Hepatocyte (in vitro differentiated cells): ENCODE measurements around the gene MRTFA. TPM values are rescaled to one million over a fixed set of nuclear protein-coding genes. Genes with fewer than 3 reads are reported as not detected.

Experiments
- DNase-seq: peaks from one replicate; pipeline ENCODE4 v3.0.0-alpha.2; 2016; ENCODE audit warnings: low spot score
- H2AFZ ChIP-seq: fragments of 200-600 bp; sonication (generic); 2 replicates; pipeline ENCODE4 v1.6.0; 2016; ENCODE audit warnings: antibody characterized with exemption, mild to moderate bottlenecking
- H3K27ac ChIP-seq: fragments of 200-600 bp; sonication (generic); 2 replicates; pipeline ENCODE4 v1.5.1; 2016; ENCODE audit warnings: mild to moderate bottlenecking
- H3K27me3 ChIP-seq: fragments of 200-600 bp; sonication (generic); 2 replicates; pipeline ENCODE4 v1.6.1; 2016
- H3K36me3 ChIP-seq: fragments of 200-600 bp; sonication (generic); replicated peaks from 2 replicates; pipeline ENCODE4 v1.5.1; 2016; ENCODE audit warnings: low read depth; ENCODE audit not compliant: insufficient read depth
- H3K4me1 ChIP-seq: fragments of 200-600 bp; sonication (generic); 2 replicates; pipeline ENCODE4 v1.5.1; 2016; ENCODE audit warnings: mild to moderate bottlenecking, moderate library complexity; ENCODE audit not compliant: insufficient read depth
- H3K4me2 ChIP-seq: fragments of 200-600 bp; sonication (generic); 2 replicates; pipeline ENCODE4 v1.6.0; 2016
- H3K4me3 ChIP-seq: fragments of 200-600 bp; sonication (generic); 2 replicates; pipeline ENCODE4 v1.5.1; 2016; ENCODE audit warnings: mild to moderate bottlenecking
- H3K79me2 ChIP-seq: fragments of 200-600 bp; sonication (generic); 2 replicates; pipeline ENCODE4 v1.6.0; 2017; ENCODE audit warnings: mild to moderate bottlenecking
- H3K9me2 ChIP-seq: fragments of 200-600 bp; sonication (generic); replicated peaks from 2 replicates; pipeline ENCODE4 v1.6.0; 2017; ENCODE audit warnings: mild to moderate bottlenecking; ENCODE audit not compliant: insufficient read depth
- H3K9me3 ChIP-seq: fragments of 200-600 bp; sonication (generic); 2 replicates; pipeline ENCODE4 v1.5.1; 2016; ENCODE audit warnings: low read depth, mild to moderate bottlenecking
- H4K20me1 ChIP-seq: fragments of 200-600 bp; sonication (generic); 2 replicates; pipeline ENCODE4 v1.6.0; 2016; ENCODE audit warnings: mild to moderate bottlenecking; ENCODE audit not compliant: insufficient read depth, poor library complexity, severe bottlenecking
- EZH2 ChIP-seq: fragments of 200-600 bp; sonication (generic); IDR thresholded peaks from 2 replicates; pipeline ENCODE4 v1.6.1; 2016; ENCODE audit warnings: antibody characterized with exemption, mild to moderate bottlenecking, borderline replicate concordance
- EZH2phosphoT487 ChIP-seq: fragments of 200-600 bp; sonication (generic); IDR thresholded peaks from one replicate; pipeline ENCODE4 v1.6.1; 2018; ENCODE audit warnings: antibody characterized with exemption, mild to moderate bottlenecking, low read depth, moderate library complexity; ENCODE audit not compliant: unreplicated experiment, severe bottlenecking
- WGBS: methylation state at CpG from one replicate; pipeline ENCODE4 v1.1.6; 2016; ENCODE audit warnings: low lambda C conversion rate; ENCODE audit errors: missing lambda C conversion rate; 5-methylcytosine and 5-hydroxymethylcytosine counted together
- polyA plus RNA-seq: library from polyadenylated mRNA; unstranded; fragments of >200 nt; fragmentation: Nextera tagmentation; extraction: Ambion mirVana; gene quantifications from 2 replicates; pipeline ENCODE4 v1.2.1, GENCODE V29; 2016
- total RNA-seq: library from RNA; depleted of rRNA; stranded (reverse); fragments of >200 nt; gene quantifications from 2 replicates; pipeline ENCODE4 v1.2.3, GENCODE V29; 2014
- TF ChIP-seq, protein P1 (sequence below): fragments of 200-600 bp; sonication (generic); IDR thresholded peaks from 2 replicates; pipeline ENCODE4 v1.5.1; 2016; ENCODE audit warnings: antibody characterized with exemption, mild to moderate bottlenecking; ENCODE audit not compliant: poor library complexity

The MRTFA gene
- total and polyA plus RNA-seq, 2 experiments from 2014 or later = 19.0 to 29.7 TPM

- no peak overlapping the region for H2AFZ ChIP-seq
- no peak overlapping the region for H3K27ac ChIP-seq
- H3K27me3 ChIP-seq = no peaks in the 10 kb centered on the region
- no peaks in the 10 kb centered on the region for H3K36me3 ChIP-seq
- no peaks in the 10 kb centered on the region for H3K9me3 ChIP-seq
- H3K79me2 ChIP-seq = no peaks in the 10 kb centered on the region
- H3K4me1 ChIP-seq = no peaks in the 10 kb centered on the region
- no peak overlapping the region for H3K4me3 ChIP-seq
- 89% methylated on average over 8 of the region's 8 CpGs for WGBS
- H3K9me2 ChIP-seq = no peaks in the 10 kb centered on the region
- no peak for DNase-seq
- H4K20me1 ChIP-seq = no peaks in the 10 kb centered on the region
- TF ChIP-seq, protein P1, sequence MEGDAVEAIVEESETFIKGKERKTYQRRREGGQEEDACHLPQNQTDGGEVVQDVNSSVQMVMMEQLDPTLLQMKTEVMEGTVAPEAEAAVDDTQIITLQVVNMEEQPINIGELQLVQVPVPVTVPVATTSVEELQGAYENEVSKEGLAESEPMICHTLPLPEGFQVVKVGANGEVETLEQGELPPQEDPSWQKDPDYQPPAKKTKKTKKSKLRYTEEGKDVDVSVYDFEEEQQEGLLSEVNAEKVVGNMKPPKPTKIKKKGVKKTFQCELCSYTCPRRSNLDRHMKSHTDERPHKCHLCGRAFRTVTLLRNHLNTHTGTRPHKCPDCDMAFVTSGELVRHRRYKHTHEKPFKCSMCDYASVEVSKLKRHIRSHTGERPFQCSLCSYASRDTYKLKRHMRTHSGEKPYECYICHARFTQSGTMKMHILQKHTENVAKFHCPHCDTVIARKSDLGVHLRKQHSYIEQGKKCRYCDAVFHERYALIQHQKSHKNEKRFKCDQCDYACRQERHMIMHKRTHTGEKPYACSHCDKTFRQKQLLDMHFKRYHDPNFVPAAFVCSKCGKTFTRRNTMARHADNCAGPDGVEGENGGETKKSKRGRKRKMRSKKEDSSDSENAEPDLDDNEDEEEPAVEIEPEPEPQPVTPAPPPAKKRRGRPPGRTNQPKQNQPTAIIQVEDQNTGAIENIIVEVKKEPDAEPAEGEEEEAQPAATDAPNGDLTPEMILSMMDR = no peak
- no peak for TF ChIP-seq EZH2phosphoT487
- no peak for TF ChIP-seq EZH2
- H3K4me2 ChIP-seq = no peak overlapping the region
These were observed 226.2 kb downstream of the MRTFA start for GRCh38 chr22:40410272-40410671.

GRCh38 chr22:40409613-40410113 lies 226.9 kb downstream of the MRTFA start:
- no peak for DNase-seq
- H3K4me3 ChIP-seq = no peak overlapping the region
- 98% methylated on average over 11 of the region's 11 CpGs for WGBS
- H3K27ac ChIP-seq = no peak overlapping the region
- no peaks in the 10 kb centered on the region for H3K9me2 ChIP-seq
- TF ChIP-seq EZH2phosphoT487 (no peak), EZH2 (no peak)
- TF ChIP-seq, protein P1 = no peak
- no peak overlapping the region for H3K4me2 ChIP-seq
- no peaks in the 10 kb centered on the region for H4K20me1 ChIP-seq
- no peaks in the 10 kb centered on the region for H3K79me2 ChIP-seq
- H3K36me3 ChIP-seq = no peaks in the 10 kb centered on the region
- H2AFZ ChIP-seq = no peak overlapping the region
- H3K27me3 ChIP-seq = no peaks in the 10 kb centered on the region
- H3K4me1 ChIP-seq = no peaks in the 10 kb centered on the region
- no peaks in the 10 kb centered on the region for H3K9me3 ChIP-seq

GRCh38 chr22:40408718-40409612 lies 227.6 kb downstream of the MRTFA start:
- H3K4me2 ChIP-seq = no peak overlapping the region
- no peak overlapping the region for H3K4me3 ChIP-seq
- no peaks in the 10 kb centered on the region for H3K79me2 ChIP-seq
- no peak overlapping the region for H3K27ac ChIP-seq
- H2AFZ ChIP-seq = no peak overlapping the region
- no peaks in the 10 kb centered on the region for H3K9me2 ChIP-seq
- H3K27me3 ChIP-seq = no peaks in the 10 kb centered on the region
- H3K36me3 ChIP-seq = no peaks in the 10 kb centered on the region
- DNase-seq = no peak
- WGBS = 92% methylated on average over 18 of the region's 21 CpGs
- no peaks in the 10 kb centered on the region for H4K20me1 ChIP-seq
- no peak for TF ChIP-seq EZH2
- TF ChIP-seq EZH2phosphoT487 = no peak
- TF ChIP-seq, protein P1 = no peak
- H3K9me3 ChIP-seq = no peaks in the 10 kb centered on the region
- H3K4me1 ChIP-seq = no peaks in the 10 kb centered on the region
